WERI-Rb-1 (cell line): ENCODE results near the gene STK4.

Source experiments
- DNase-seq: peaks from one replicate; pipeline ENCODE4 v3.0.0-alpha.2; 2020
- H3K27ac ChIP-seq: fragments of 250-450 bp; sonication (Bioruptor Pico); 2 replicates; pipeline ENCODE4 v1.5.1; 2020; ENCODE audit warnings: mild to moderate bottlenecking, moderate library complexity
- H3K27me3 ChIP-seq: fragments of 250-450 bp; sonication (Bioruptor Pico); 2 replicates; pipeline ENCODE4 v1.5.1; 2021; ENCODE audit warnings: mild to moderate bottlenecking, low read depth, moderate library complexity; ENCODE audit not compliant: insufficient read depth, severe bottlenecking
- H3K36me3 ChIP-seq: fragments of 250-450 bp; sonication (Bioruptor Pico); 2 replicates; pipeline ENCODE4 v1.5.1; 2020; ENCODE audit warnings: mild to moderate bottlenecking, moderate library complexity
- H3K4me3 ChIP-seq: 2 replicates; pipeline ENCODE4 v1.5.1; 2011; ENCODE audit warnings: low read depth, mild to moderate bottlenecking, control low read depth, low read length
- H3K9me3 ChIP-seq: fragments of 250-450 bp; sonication (Bioruptor Pico); 2 replicates; pipeline ENCODE4 v1.5.1; 2021; ENCODE audit warnings: mild to moderate bottlenecking, moderate library complexity; ENCODE audit not compliant: severe bottlenecking
- CTCF ChIP-seq: IDR thresholded peaks from 2 replicates; pipeline ENCODE4 v1.5.1; 2011; ENCODE audit warnings: low read depth, mild to moderate bottlenecking, control low read depth, inconsistent platforms, low read length

Gene STK4

GRCh38 chr20:45080867-45081624 is 114.7 kb downstream of the STK4 start:
- DNase-seq = peak; percentile 24
- Histone ChIP-seq H3K27ac (no peak overlapping the region), H3K27me3 (no peaks in the 10 kb centered on the region), H3K4me3 (no peak overlapping the region), H3K36me3 (peaks cover 7% of the 10 kb centered on the region), H3K9me3 (no peaks in the 10 kb centered on the region)
- peak; percentile 48 for TF ChIP-seq CTCF

GRCh38 chr20:45082468-45082867 is 116.2 kb downstream of the STK4 start:
- no peak for TF ChIP-seq CTCF
- no peak for DNase-seq
- H3K27ac ChIP-seq = no peak overlapping the region
- H3K9me3 ChIP-seq = no peaks in the 10 kb centered on the region
- H3K36me3 ChIP-seq = peaks cover 2% of the 10 kb centered on the region; the same call in 1 of the 2 replicates
- no peaks in the 10 kb centered on the region for H3K27me3 ChIP-seq
- no peak overlapping the region for H3K4me3 ChIP-seq

GRCh38 chr20:45083127-45083526 is 116.8 kb downstream of the STK4 start:
- H3K27ac ChIP-seq = no peak overlapping the region
- H3K36me3 ChIP-seq = no peaks in the 10 kb centered on the region; the same call in 1 of the 2 replicates
- H3K9me3 ChIP-seq = no peaks in the 10 kb centered on the region
- no peaks in the 10 kb centered on the region for H3K27me3 ChIP-seq
- H3K4me3 ChIP-seq = no peak overlapping the region
- no peak for TF ChIP-seq CTCF
- DNase-seq = no peak

- no peaks in the 10 kb centered on the region for H3K36me3 ChIP-seq
- no peak for TF ChIP-seq CTCF
- H3K27me3 ChIP-seq = no peaks in the 10 kb centered on the region
- H3K27ac ChIP-seq = no peak overlapping the region
- no peaks in the 10 kb centered on the region for H3K9me3 ChIP-seq
- no peak for DNase-seq
- H3K4me3 ChIP-seq = no peak overlapping the region
These were observed 119.0 kb downstream of the STK4 start for GRCh38 chr20:45085289-45085688.

GRCh38 chr20:45085867-45086266 is 119.6 kb downstream of the STK4 start:
- TF ChIP-seq CTCF = no peak
- H3K27ac ChIP-seq = no peak overlapping the region
- H3K27me3 ChIP-seq = no peaks in the 10 kb centered on the region
- no peaks in the 10 kb centered on the region for H3K9me3 ChIP-seq
- no peak for DNase-seq
- no peaks in the 10 kb centered on the region for H3K36me3 ChIP-seq
- H3K4me3 ChIP-seq = no peak overlapping the region
